DLD1 (cell line): ENCODE measurements around the gene TBX4.
"Not testable (repeated sequence)": the region's sequence is repeated elsewhere in the genome, so short reads cannot be mapped to it uniquely, and the experiment has no call there.

Experiments
- in situ Hi-C: cut with HindIII; loops from 2 replicates; pipeline ENCODE4 v1.10.0; 2017; ENCODE audit warnings: low sequenced_read_pairs

TBX4 gene

GRCh38 chr17:61480414-61480807 lies 28.2 kb downstream of the TBX4 start:
- in situ Hi-C loops: no loop called here

GRCh38 chr17:61481421-61481820 lies 29.2 kb downstream of the TBX4 start:
- in situ Hi-C loops: no loop called here

GRCh38 chr17:61482467-61482866 lies 30.2 kb downstream of the TBX4 start:
- in situ Hi-C loops: no loop called here

- in situ Hi-C loops: no loop called here
Observed at GRCh38 chr17:61483778-61484116, 31.5 kb downstream of the TBX4 start.

- in situ Hi-C loops: no loop called here
Observed at GRCh38 chr17:61484174-61484573, 32.0 kb downstream of the TBX4 start.

GRCh38 chr17:61485067-61485775 lies 33.0 kb downstream of the TBX4 start:
- in situ Hi-C loops: no loop called here

- in situ Hi-C loops: no loop called here
Observed at GRCh38 chr17:61486135-61487120, 34.2 kb downstream of the TBX4 start.

- in situ Hi-C loops: no loop called here
Observed at GRCh38 chr17:61487161-61487988, 35.2 kb downstream of the TBX4 start.

- in situ Hi-C loops: no loop called here
Observed at GRCh38 chr17:61487989-61488595, 35.9 kb downstream of the TBX4 start.

- in situ Hi-C loops: no loop called here
Observed at GRCh38 chr17:61488878-61489718, 36.9 kb downstream of the TBX4 start.

GRCh38 chr17:61489719-61490490 lies 37.7 kb downstream of the TBX4 start:
- in situ Hi-C loops: no loop called here

- in situ Hi-C loops: no loop called here
Observed at GRCh38 chr17:61490540-61490975, 38.3 kb downstream of the TBX4 start.

- in situ Hi-C loops: no loop called here
Observed at GRCh38 chr17:61491981-61492380, 39.8 kb downstream of the TBX4 start.

- in situ Hi-C loops: no loop called here
Observed at GRCh38 chr17:61492759-61493526, 40.7 kb downstream of the TBX4 start.

- in situ Hi-C loops: not testable (repeated sequence)
Observed at GRCh38 chr17:61493830-61494324, 41.7 kb downstream of the TBX4 start.

- in situ Hi-C loops: no loop called here
Observed at GRCh38 chr17:61494325-61495160, 42.3 kb downstream of the TBX4 start.

- in situ Hi-C loops: no loop called here
Observed at GRCh38 chr17:61495161-61495857, 43.1 kb downstream of the TBX4 start.
